CD4-positive, alpha-beta T cell treated with Interleukin-4 for 1 hour (primary cell): ENCODE data around the gene NAPB.

Source experiments
- DNase-seq, 2 donors: peaks; one replicate each; pipeline ENCODE4 v3.0.0-alpha.2; 2020 to 2022

The NAPB gene

GRCh38 chr20:23341073-23341472 lies 80.2 kb downstream of the NAPB start:
- DNase-seq = no peak

- DNase-seq = peak; percentile 30 to 33
Observed at GRCh38 chr20:23340524-23340923, 80.8 kb downstream of the NAPB start.

GRCh38 chr20:23339986-23340385 lies 81.3 kb downstream of the NAPB start:
- DNase-seq = no peak

GRCh38 chr20:23337312-23337711 lies 84.0 kb downstream of the NAPB start:
- no peak for DNase-seq

- no peak for DNase-seq
Observed at GRCh38 chr20:23336476-23336875, 84.8 kb downstream of the NAPB start.

GRCh38 chr20:23335521-23335920 lies 85.8 kb downstream of the NAPB start:
- DNase-seq = no peak

GRCh38 chr20:23334111-23334510 lies 87.2 kb downstream of the NAPB start:
- no peak for DNase-seq

GRCh38 chr20:23332467-23332866 lies 88.8 kb downstream of the NAPB start:
- DNase-seq = no peak

- DNase-seq = no peak
Observed at GRCh38 chr20:23331450-23332350, 89.6 kb downstream of the NAPB start.

- no peak for DNase-seq
Observed at GRCh38 chr20:23327617-23328333, 93.5 kb downstream of the NAPB start.

GRCh38 chr20:23326774-23327173 lies 94.5 kb downstream of the NAPB start:
- no peak for DNase-seq

GRCh38 chr20:23325107-23325506 lies 96.2 kb downstream of the NAPB start:
- no peak for DNase-seq
